Stimulated activated CD4-positive, alpha-beta T cell treated with anti-CD3 and anti-CD28 coated beads, Interleukin-4, amount 100 ng/mL, for 24 hours (primary cell): Measurements from ENCODE around the gene OVAAL.

Experiments used
- DNase-seq: peaks from one replicate; pipeline ENCODE4 v3.0.0-alpha.2; 2020

The OVAAL gene

DNA sequence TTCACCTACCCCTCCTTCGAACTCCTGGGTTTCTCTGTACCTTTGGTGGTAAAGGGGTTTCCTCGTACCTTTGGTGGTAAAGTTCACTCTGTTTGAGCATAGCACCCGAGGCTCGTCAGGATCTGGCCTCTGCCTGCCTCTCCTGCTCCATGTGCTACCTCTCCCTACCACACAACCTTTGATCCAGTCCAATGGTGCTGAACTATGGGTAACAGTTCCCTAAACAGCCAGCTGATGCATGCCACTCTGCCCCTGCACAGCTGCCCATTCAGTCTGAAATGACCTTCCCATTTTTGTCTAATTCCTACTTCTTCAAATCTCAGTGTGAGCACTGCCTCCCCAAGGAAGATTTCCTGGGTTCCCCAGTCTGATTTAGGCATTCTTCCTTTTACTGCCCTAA is 14.0 kb downstream of the OVAAL start:
- no peak for DNase-seq

DNA sequence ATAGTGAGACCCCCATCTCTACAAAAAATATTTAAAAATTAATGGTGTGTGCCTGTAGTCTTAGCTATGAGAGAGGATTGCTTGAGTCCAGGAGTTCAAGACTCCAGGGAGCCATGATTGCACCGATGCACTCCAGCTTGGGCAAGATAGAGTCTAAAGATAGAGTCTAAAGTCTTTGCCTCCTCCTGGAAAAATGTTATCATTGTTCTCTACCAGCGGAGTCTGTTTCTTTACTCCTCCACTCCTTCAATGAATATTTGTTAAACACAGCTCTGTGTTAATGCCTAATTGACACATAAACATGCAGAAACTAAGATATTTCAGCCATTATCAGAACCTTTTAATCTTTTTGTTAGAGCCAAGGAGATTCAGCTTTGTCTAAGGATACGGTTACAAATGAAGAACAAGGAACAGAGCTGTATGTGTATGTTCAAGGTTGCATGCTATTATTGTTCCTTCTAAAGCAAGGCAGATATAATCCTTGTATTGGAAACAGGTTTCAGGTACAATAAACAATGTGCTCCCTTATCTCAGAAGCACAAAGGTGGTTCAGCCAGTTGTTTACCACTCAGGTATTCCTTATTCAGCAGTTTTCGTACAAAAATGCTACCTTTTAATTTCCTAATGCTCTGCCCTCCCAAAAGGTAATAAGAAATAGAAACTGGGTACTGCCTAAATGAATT is 15.4 kb downstream of the OVAAL start:
- DNase-seq = no peak

DNA sequence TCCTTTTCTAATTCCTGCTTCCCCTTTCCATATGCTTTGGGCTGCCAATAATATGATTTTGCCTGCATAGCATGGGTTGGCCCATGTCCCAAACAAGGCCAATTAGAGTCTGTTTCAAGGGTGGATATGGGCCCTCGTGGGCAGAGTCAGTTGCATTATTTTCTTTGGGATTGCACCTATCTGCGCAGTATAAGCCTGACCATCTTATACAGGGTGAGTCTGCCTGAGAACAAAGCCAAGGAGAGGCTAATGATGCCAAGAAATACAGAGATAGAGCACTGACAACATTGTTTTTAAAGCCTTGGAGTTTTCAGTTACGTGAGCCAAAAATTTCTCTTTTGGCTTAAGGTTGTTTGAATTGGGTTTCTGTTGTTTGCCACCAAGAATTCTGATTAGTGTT is 18.6 kb downstream of the OVAAL start:
- no peak for DNase-seq

DNA sequence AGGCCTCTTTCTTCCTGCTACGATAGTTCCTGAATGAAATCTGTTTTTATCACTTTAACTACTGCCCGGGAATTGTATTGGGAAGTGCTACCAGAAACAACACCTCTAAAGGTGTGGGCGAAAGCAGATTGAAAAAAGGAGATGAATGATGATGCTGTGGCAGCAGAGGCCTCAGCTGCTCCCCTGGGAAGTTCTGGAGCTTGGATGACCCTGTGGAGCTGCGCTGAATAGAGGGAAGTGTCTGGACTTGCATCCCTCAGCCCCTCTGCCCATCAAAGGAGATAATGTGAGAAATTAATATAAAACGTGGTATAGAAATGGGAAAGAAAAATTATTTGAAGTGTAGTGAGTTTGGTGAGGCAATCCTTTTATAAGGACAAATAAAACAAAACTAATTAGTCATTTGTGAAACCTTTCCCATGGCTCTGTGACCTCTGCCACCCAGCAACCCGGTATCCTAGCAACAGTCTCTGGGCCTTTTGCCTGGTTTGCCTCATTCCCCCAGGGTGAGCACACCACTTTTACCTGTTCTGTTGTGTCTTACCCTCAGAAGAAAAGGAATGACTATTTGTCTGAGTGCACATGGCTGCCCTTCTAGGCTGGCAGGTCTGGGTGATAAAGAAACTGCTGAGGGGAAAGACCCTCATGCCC is 21.3 kb downstream of the OVAAL start:
- DNase-seq = no peak

DNA sequence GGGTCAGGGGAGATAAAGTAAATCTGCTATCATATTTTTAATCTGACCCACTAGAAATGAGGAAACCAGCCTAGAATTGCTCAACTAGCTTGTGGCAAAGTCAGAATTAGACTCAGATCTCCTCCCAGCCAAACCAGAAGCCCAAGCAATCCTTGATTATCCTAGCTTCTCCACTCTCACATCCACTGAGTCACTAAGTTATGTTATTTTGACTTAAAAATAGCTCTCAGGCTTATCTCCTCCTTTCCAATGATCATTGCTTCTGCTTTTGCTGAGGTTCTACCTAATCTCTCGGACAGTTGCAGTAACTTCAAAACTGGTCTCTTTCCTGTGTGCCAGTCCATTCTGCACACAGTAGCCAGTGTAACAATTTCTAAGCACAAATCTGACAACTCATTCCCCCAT is 22.9 kb downstream of the OVAAL start:
- no peak for DNase-seq

DNA sequence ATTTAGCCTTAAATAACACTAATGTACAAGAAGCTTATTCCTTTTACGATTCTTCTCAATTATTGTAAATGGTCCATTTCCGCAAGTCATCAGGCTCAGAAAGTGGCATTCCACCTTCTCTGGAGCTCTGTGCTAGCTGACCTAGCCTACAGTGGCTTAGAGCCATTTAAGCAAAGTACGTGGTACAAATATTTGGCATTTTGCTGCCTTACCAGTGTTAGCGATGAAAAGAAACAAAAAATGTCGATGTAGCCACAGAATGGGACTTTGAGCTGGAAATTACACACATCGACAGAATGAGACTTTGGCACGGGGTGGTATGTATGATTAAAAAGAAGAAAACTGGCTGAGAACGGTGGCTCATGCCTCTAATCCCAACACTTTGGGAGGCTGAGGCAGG is 26.1 kb downstream of the OVAAL start:
- no peak for DNase-seq

DNA sequence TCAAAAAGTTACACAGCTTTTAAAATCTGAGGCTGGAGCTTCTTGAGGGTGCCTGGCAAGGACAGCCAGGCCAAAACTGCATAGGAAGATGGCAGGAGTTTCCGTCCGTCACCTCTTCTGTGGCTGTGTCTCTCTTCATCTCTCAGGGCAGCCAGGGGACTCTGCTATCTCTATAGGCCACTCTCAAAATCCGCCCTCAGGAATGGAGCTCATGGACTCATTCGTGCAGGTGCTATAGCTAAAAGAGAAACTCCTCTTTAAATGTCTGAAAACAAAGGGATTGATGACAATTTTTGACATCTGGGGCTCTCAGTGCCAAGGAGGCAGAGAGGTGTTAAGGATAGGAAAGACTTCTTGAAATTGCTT is 27.2 kb downstream of the OVAAL start:
- DNase-seq = no peak

DNA sequence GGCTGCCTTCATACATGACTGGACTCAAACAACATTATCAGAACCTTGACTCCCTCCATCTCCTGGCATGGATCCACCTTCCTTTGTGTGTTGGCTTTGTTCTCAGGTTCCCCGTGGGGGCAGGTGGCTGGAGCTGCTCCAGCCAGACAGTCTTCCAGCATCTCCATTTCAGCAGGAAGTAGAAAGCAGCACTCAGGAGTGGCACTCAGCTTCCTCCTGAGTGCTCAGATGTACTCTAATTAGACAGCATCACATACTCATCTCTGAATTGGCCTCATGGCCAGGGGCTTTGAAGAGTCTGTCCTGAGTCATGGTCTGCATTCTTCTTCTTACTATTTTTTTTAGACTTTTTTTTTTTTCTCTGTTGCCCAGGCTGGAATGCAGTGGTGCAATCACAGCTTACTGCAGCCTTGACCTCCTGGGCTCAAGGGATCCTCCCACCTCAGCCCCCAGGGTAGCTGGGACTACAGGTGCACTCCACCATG is 27.9 kb downstream of the OVAAL start:
- DNase-seq = no peak

DNA sequence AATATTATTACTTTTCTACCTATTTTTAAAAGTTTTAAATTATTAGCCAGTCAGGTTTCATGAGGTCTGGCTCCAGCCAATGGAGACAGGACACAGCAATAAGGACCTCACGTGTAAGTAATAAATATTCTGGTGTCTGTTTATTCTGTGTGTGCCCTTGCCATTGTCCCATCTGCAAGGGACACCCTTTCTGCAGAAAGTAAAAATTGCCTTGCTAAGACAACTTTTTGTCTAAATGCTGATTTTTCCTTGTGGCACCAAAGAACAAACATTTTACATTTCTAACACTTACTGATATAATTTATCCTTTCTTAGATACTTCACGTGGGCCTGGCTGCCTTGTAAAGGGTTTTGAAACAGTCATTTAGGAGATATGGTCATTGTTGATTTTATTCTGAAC is 29.4 kb downstream of the OVAAL start:
- no peak for DNase-seq

DNA sequence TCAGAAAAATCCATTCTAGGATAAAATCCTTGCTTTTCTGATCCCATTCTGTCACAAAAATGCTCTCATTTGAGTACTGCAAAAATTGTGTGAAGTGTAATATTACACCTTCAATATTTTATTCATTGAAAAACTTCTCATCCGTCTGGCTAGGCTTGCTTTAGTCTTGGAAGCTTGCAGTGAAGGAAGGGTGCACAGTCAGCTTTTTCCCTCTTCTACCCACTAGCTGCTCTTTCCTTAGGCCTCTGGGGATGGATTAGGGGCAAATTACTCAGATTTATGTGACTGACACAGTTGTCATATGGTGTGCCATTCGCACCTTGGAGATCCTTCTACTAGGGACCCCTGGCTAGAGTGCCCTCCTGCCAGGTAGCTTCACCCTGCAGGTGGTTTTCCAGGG is 32.1 kb downstream of the OVAAL start:
- no peak for DNase-seq

DNA sequence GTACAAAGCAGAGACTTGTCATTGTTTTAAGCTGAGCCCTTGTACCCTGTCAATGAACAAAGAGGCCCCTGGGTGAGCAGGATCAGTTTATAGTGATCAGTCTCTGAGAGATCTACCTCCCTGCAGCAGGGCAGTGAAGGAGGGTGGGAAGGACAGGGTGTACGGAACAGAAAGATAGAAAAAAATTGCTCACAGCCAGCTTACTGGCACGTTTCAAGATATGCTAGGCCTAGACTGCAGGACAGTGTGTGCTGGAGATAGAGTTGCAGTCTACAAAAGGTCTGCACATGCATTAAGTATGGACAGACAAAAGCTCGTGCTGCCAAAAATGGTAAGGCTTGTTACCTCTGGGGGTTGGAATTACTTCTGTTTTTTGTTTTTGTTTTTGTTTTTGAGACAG is 34.6 kb downstream of the OVAAL start:
- DNase-seq = no peak

DNA sequence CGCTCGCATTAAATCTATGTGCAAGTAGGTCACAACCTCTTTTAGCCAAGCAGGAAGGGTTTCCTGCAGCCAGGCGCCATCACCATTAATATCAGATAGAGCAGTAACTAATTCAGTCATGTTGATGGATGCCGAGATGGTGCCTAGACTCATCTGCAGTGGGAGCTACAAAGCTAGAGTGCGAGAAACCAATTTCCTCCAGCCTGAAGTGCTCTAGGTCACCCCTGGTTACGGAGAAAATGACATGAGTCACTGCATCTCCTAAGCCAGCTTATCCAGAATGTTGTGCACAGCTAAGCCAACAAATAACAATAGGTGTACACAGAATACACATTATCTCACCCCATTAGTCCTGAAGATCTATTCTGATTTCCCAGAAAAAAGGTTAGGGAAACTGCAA is 36.0 kb downstream of the OVAAL start:
- DNase-seq = no peak

DNA sequence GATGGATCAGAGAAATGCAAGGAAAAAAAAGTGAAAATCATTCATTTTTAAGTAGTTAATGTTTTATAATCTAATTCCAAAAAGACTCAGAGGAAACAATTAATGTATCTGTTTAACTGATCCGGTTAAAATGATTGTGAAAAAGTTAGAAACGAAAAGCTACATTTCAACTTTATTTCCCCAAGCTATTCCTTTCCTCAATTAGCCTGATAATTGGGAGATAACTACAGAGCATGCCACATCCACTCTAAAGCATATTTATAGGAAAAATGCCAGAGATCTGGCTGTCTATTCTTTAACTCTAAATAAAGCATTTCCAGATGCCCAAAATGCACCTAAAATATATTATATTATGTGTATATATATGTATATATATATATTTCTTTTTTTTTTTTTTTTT is 37.2 kb downstream of the OVAAL start:
- DNase-seq = no peak

DNA sequence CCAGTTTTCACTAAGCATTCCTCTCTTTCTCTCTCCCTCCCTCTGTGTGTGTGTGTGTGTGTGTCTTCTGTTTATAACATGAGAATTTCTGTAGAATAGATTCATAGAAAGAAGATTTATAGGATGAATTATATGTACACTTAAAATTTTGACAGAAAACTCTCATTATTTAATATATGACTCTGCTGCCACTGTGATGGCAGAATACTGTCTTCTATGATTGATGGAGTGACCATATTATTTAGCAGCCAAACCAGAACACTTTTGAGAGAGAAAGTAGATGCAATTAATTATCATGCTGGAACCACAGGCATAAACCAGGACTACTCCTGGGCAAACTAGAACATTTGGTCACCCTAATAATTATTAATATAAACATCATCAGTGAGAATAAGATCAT is 38.8 kb downstream of the OVAAL start:
- no peak for DNase-seq

DNA sequence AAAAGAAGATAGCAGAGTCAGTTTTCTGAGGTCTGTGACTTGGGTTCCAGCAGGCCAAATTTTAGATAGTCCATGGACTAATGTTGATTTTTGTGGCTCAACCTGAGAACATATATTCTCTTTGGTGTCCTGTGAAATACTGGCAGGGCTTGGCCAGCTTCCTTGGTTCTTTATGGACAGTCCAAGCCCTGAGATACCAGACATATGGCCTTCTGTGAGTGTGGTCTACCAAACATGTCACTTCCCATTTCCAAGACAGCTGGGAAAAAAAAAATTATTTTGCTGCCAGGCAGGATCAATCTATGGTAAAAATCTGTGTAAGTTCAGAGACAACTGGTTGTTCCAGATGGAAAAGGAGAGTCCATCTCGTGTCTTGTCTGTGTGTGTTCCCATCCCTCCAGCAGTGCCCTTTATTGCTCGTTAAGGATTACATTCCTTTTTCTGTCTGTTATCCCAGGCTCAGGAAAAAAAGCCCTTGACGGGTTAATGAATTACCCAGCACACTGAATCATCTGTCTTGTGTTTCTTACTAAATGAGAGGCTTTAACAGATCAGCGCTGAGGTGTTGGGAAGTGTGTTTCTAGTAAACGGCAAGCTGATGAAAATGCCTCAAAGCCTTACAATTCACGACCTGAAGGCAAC is 39.7 kb downstream of the OVAAL start:
- no peak for DNase-seq

DNA sequence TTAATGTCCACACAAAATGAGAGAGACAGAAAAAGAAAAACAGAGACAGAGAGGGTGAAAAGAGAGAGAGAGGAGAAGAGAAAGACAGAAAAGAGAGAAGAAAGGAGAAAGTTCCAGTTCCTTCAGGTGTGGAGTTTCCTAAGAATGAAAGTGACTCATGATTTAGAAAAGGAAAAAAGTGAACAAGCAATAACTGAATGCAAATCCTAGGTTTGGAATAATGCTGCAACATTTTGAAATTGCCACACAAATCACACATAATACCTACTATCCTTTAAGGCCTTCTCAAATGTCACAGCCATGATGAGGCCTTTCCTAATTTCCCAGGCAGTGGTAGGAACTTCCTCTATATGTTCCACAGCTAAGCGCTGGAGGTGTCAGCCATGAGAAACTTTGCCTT is 41.6 kb downstream of the OVAAL start:
- no peak for DNase-seq

DNA sequence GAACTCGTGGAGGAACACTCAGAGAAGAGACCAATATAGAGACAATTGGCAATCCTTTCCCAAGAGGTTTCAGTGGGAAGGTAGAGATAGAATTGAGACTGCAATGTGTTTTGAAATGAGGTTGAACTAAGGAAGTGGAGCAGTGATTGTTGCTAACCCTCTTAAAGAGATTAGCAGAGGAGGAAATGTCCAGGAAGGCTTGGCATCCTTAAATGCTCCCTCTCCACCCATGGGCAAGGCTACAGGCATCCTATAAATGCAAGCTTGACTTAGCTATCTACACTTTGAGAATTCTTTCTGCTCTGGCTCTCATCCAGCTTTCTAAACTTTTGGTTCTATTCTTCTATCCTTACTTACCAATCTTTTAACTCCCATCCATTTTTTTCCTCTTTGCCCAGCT is 42.7 kb downstream of the OVAAL start:
- no peak for DNase-seq

DNA sequence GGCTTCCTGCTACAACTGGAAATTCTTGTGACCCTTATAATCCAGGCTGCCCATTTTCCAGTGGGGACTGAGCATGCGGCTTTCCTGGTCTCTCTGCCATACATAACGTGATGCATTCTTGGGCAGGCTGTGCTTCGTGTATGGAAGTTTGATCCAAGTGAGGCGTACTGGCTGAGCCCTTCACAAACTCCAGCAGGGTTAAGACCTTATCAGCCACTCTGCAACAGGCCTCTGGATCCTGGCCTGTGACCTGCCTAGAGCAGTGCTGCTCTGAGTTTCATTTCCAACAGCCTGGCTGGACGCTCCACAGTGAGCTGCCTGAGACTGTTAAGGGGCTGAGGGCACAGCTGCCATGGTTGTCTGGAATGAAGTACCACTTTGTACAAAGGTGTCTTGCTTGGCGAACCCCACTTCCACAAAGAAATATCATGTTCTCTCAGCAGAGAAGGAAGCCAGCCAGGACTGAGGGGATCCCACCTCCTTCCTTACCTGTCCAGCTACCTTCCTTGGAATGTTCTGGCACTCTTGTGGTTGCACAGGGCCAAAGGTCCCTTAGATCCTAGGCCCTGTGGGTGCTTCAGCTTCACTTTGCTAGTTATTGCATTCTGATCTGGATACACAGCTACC is 44.6 kb downstream of the OVAAL start:
- no peak for DNase-seq

DNA sequence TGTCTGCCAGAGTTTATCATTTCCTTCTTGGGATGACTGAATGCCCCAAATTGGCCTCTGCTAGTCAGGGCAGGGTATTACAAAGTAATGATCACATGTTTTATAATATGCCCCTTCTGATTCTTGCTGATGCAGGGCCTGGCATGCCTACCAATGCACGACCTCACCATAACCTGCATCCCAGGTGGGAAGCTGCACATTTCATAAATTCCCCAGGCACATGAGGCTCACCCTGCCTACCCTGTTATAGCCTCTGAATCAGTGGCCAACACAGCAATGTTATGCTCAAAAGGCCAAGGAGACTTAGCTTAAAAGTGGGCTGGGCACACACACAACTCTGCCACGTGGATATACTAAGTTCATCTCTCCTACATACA is 45.1 kb downstream of the OVAAL start:
- DNase-seq = no peak

DNA sequence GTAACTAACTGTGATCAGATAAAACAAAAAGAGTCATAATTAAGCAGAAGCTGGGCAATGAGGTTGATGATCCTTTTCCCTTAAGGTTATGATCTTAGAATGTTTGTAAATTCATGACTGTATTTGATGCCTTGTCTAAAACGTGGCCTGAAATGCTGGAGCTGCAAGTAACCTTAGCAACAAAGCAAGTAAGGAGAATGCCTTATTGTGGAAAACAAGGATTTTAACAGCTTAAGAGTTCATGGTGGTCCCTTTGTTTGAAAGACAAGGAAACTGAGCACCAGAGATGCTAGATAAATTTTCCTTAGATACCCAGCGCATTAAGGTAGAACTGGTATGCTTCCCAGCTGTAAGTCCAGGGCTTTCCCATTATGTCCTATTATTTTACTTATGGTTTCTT is 47.4 kb downstream of the OVAAL start:
- no peak for DNase-seq

DNA sequence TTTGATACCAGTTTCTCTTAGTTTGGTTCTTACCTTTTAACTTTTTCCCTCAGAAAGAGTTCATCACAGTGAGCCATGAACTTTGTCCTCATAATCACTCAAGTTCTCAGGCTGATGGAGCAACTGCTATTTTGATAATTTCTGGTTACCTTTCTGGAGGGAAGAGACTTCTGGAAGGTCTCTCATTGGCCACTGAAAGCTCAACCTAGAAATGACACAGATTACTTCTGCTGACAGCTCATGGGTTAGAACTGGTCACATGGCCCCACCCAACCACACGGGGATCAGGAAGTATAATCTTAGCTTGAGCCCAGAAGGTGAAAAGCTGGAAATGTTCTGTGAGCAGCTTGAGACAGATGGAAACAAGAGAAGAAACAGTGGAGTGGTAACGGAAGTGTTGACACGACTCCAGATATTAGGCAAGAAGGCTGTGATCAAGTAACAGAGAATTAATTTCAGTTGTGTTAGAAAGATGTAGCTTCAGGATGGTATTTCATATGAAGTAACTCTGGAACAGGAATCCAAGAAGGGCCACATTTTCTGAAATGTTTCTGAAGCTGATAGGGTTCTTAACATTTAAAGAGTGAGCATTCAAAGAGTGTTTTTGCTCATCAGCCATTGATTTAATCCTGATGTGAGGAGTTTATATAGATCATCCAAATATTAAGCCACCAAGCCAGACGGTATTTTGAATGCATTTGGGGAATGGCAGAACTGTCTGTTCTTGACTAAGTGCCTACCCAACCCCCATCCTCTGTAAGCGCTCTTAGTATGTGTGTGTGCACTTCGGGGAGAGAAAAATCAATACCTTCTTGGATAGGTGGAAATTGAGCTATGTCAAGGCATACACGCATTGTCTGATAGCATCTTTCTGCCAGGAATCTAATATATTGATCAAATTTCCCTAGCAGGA is 51.1 kb downstream of the OVAAL start:
- no peak for DNase-seq

DNA sequence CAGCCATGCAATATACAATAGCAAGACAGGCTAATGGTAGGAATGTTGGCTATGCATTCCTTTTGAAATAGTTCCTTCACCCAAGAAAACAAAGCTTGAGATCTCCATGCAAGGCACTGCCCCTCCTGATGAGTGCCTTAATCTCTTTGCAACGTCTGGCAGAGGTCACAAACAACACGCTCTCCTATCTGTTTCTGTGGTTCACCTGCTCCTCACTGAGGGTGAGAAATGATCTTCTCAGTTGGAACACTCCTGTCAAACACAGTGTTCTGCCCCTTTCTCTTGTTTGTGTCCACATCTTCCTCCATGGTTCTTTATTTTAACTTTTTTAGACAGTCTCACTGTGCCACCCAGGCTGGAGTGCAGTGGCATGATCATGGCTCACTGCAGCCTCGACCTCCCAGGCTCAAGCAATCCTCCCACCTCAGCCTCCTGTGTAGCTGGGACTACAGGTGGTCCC is 51.8 kb downstream of the OVAAL start:
- DNase-seq = no peak
